Mesenchymal stem cell (in vitro differentiated cells and primary cell): Measurements from ENCODE around the gene CRACDL. TPM values are rescaled to one million over a fixed set of nuclear protein-coding genes. Genes with fewer than 3 reads are reported as not detected.

Source experiments
- small RNA-seq: library from polyadenylated mRNA; stranded (forward); fragments of <200 nt; extraction: miRNeasy Mini kit (QIAGEN cat#:217004); gene quantifications from one replicate; pipeline ENCODE3, GENCODE V24; 2013; ENCODE audit warnings: low read depth

Gene CRACDL

Small RNA genes lying within 50 kb of the gene (small RNA-seq; reads per million reads assigned to genes)
- gene RNU4-84P (not detected), gene RNU7-46P (not detected)
